H1 (cell line): ENCODE measurements around the gene HPS3.

ENCODE experiments used
- CEBPB ChIP-seq: IDR thresholded peaks from 2 replicates; pipeline ENCODE4 v1.6.1; 2012; ENCODE audit warnings: low read depth, low read length
- CTCF ChIP-seq, 3 experiments: IDR thresholded peaks; 1 replicate in 2 of 3; 2 replicates in 1 of 3; pipeline versions ENCODE4 v1.5.1 to v1.6.1; 2011; ENCODE audit warnings: low read length in 3 of 3, mild to moderate bottlenecking in 3 of 3, inconsistent platforms in 2 of 3, low read depth in 1 of 3, moderate library complexity in 1 of 3; ENCODE audit not compliant: insufficient read depth in 1 of 3; ENCODE audit errors: control extremely low read depth in 1 of 3
- EZH2 ChIP-seq: fragments of 200-600 bp; sonication (generic); IDR thresholded peaks from 2 replicates; pipeline ENCODE4 v1.7.1; 2012; ENCODE audit warnings: low read depth, mild to moderate bottlenecking, moderate library complexity, low read length, inconsistent platforms; ENCODE audit not compliant: severe bottlenecking
- MAFK ChIP-seq: IDR thresholded peaks from 2 replicates; pipeline ENCODE4 v1.6.1; 2012; ENCODE audit warnings: low read depth, mild to moderate bottlenecking, improper control_type of control experiment, low read length
- NRF1 ChIP-seq: IDR thresholded peaks from 2 replicates; pipeline ENCODE4 v1.6.1; 2011; ENCODE audit warnings: mild to moderate bottlenecking, low read depth, low read length, improper control_type of control experiment
- RFX5 ChIP-seq: IDR thresholded peaks from 2 replicates; pipeline ENCODE4 v1.6.1; 2011; ENCODE audit warnings: low read depth, low read length, improper control_type of control experiment, borderline replicate concordance
- SP1 ChIP-seq: IDR thresholded peaks from 2 replicates; pipeline ENCODE4 v1.6.1; 2011; ENCODE audit warnings: low read depth, low read length
- SRF ChIP-seq: IDR thresholded peaks from 2 replicates; pipeline ENCODE4 v1.6.1; 2011; ENCODE audit warnings: mild to moderate bottlenecking, low read depth, low read length, moderate library complexity
- TEAD4 ChIP-seq: IDR thresholded peaks from 2 replicates; pipeline ENCODE4 v1.6.1; 2012; ENCODE audit warnings: low read depth, low read length, inconsistent platforms, mixed read lengths

- TF ChIP-seq SRF (no peak), CEBPB (no peak), RFX5 (no peak), NRF1 (no peak), MAFK (no peak), TEAD4 (no peak), CTCF (IDR thresholded peaks at IDR 0.05; ENCODE audit: control extremely low read depth in 1 of 3, insufficient read depth in 1 of 3, low read depth in 1 of 3, low read length in 3 of 3) (no peak), SP1 (no peak), EZH2 (no peak)
These were observed 39.0 kb upstream of the HPS3 start for GRCh38 chr3:149090461-149090860.
